ENCODE measurements around the gene CD300LF.
A peak's percentile ranks its signal among the peaks of the same experiment; 100 is the strongest.

The CD300LF gene

GRCh38 chr17:74745548-74746177, 32.9 kb upstream of the CD300LF start:
- no peak for DNase-seq

GRCh38 chr17:74744714-74745547, 32.2 kb upstream of the CD300LF start:
- peak; percentile 74 to 85 for DNase-seq

- no peak for DNase-seq
Observed at GRCh38 chr17:74744349-74744713, 31.6 kb upstream of the CD300LF start.

- DNase-seq = no peak
Observed at GRCh38 chr17:74743755-74744154, 31.0 kb upstream of the CD300LF start.

GRCh38 chr17:74742978-74743545, 30.3 kb upstream of the CD300LF start:
- DNase-seq = no peak

GRCh38 chr17:74742153-74742515, 29.4 kb upstream of the CD300LF start:
- peak in 1 of 2 donors; percentile 33 for DNase-seq

GRCh38 chr17:74740641-74741387, 28.1 kb upstream of the CD300LF start:
- no peak for DNase-seq

GRCh38 chr17:74740173-74740572, 27.4 kb upstream of the CD300LF start:
- no peak for DNase-seq

- DNase-seq = no peak
Observed at GRCh38 chr17:74739227-74739831, 26.6 kb upstream of the CD300LF start.

- DNase-seq = peak; percentile 62 to 65
Observed at GRCh38 chr17:74738051-74738996, 25.6 kb upstream of the CD300LF start.

- DNase-seq = peak in 1 of 2 donors; percentile 39
Observed at GRCh38 chr17:74737299-74738050, 24.8 kb upstream of the CD300LF start.

GRCh38 chr17:74736513-74737298, 24.0 kb upstream of the CD300LF start, which contains the start of gene RAB37:
Gene RAB37 (plus strand): TSS chr17:74737256. CDS start chr17:74737273, 17 bp downstream.
- peak in 1 of 2 donors; percentile 36 for DNase-seq

GRCh38 chr17:74734256-74734655, 21.5 kb upstream of the CD300LF start:
- no peak for DNase-seq

- no peak for DNase-seq
Observed at GRCh38 chr17:74733365-74734122, 20.8 kb upstream of the CD300LF start.

GRCh38 chr17:74732042-74732867, 19.5 kb upstream of the CD300LF start:
- DNase-seq = no peak

GRCh38 chr17:74731347-74731605, 18.6 kb upstream of the CD300LF start:
- DNase-seq = no peak

GRCh38 chr17:74730491-74731346, 18.0 kb upstream of the CD300LF start:
- DNase-seq = peak; percentile 42 to 55

GRCh38 chr17:74729866-74730265, 17.1 kb upstream of the CD300LF start:
- DNase-seq = no peak

All from activated CD4-positive, alpha-beta T cell treated with anti-CD3 and anti-CD28 coated beads for 4 hours (primary cell).